HG02798 (cell line): ENCODE results near the gene CA14.
"Not testable (repeated sequence)": the region's sequence is repeated elsewhere in the genome, so short reads cannot be mapped to it uniquely, and the experiment has no call there.

ENCODE experiments used
- ATAC-seq: cut with Tn5 transposase; IDR thresholded peaks from one replicate; pipeline ENCODE4 v1.9.1; 2021; ENCODE audit warnings: mild to moderate bottlenecking; ENCODE audit not compliant: unreplicated experiment, poor library complexity

Gene CA14

GRCh38 chr1:150235852-150236613 is 21.5 kb upstream of the CA14 start, which contains the start of gene ANP32E:
Gene ANP32E (minus strand): TSS chr1:150236112. CDS start chr1:150235786, 326 bp downstream.
- ATAC-seq = peak; percentile 90

GRCh38 chr1:150236614-150237100 is 20.9 kb upstream of the CA14 start:
- no peak for ATAC-seq

- not testable (repeated sequence) for ATAC-seq
These were observed 20.4 kb upstream of the CA14 start for GRCh38 chr1:150237176-150237575.

- ATAC-seq = no peak
These were observed 19.8 kb upstream of the CA14 start for GRCh38 chr1:150237746-150238145.

- ATAC-seq = no peak
These were observed 14.6 kb upstream of the CA14 start for GRCh38 chr1:150243003-150243402.

- ATAC-seq = no peak
These were observed 7.6 kb upstream of the CA14 start for GRCh38 chr1:150249936-150250335.

- no peak for ATAC-seq
These were observed 1.4 kb upstream of the CA14 start for GRCh38 chr1:150256198-150256553.

- no peak for ATAC-seq
These were observed 826 bp upstream of the CA14 start for GRCh38 chr1:150256554-150257341.

- no peak for ATAC-seq
These were observed 1.6 kb downstream of the CA14 start for GRCh38 chr1:150259217-150259616.

- no peak for ATAC-seq
These were observed 2.4 kb downstream of the CA14 start for GRCh38 chr1:150259758-150260669.

GRCh38 chr1:150261367-150261766 is 3.8 kb downstream of the CA14 start:
- ATAC-seq = no peak

GRCh38 chr1:150262388-150263320 is 5.1 kb downstream of the CA14 start:
- ATAC-seq = no peak

GRCh38 chr1:150263549-150263948 is 6.0 kb downstream of the CA14 start:
- no peak for ATAC-seq

GRCh38 chr1:150267896-150268295 is 10.3 kb downstream of the CA14 start:
- no peak for ATAC-seq

- ATAC-seq = peak; percentile 20
These were observed 10.7 kb downstream of the CA14 start for GRCh38 chr1:150268340-150268704.

- ATAC-seq = peak; percentile 94
These were observed 11.3 kb downstream of the CA14 start, which contains the start of gene APH1A for GRCh38 chr1:150268705-150269403. Gene APH1A (minus strand): TSS chr1:150269016. CDS start chr1:150268810, 206 bp downstream.

GRCh38 chr1:150269451-150269850 is 11.9 kb downstream of the CA14 start:
- ATAC-seq = no peak

- ATAC-seq = no peak
These were observed 13.9 kb downstream of the CA14 start for GRCh38 chr1:150271291-150271959.
